HepG2 (cell line): Measurements from ENCODE around the gene PPM1G. TPM values are rescaled to one million over a fixed set of nuclear protein-coding genes. Genes with fewer than 3 reads are reported as not detected.

Source experiments
- CBX5 ChIP-seq: sonication (generic); formaldehyde crosslinking; IDR thresholded peaks from 2 replicates; pipeline ENCODE4 v1.4.0; 2020; ENCODE audit warnings: missing genetic modification reagents, borderline replicate concordance
- ELF1 ChIP-seq: sonication (generic); formaldehyde crosslinking; IDR thresholded peaks from 2 replicates; pipeline ENCODE4 v1.4.0; 2020; ENCODE audit warnings: missing genetic modification reagents
- ISL2 ChIP-seq: sonication (generic); formaldehyde crosslinking; IDR thresholded peaks from 2 replicates; pipeline ENCODE4 v1.5.0; 2020; ENCODE audit warnings: missing genetic modification reagents
- JUN ChIP-seq: sonication (generic); formaldehyde crosslinking; IDR thresholded peaks from 2 replicates; pipeline ENCODE4 v1.4.0; 2020; ENCODE audit warnings: mild to moderate bottlenecking, missing genetic modification reagents
- KAT8 ChIP-seq: IDR thresholded peaks from 2 replicates; pipeline ENCODE4 v1.6.1; 2016; ENCODE audit warnings: missing genetic modification reagents, missing compliant biosample characterization
- NFE2L2 ChIP-seq: fragments of 150-350 bp; IDR thresholded peaks from 2 replicates; pipeline ENCODE4 v1.6.1; 2014; ENCODE audit warnings: low read length
- THYN1 ChIP-seq: sonication (generic); formaldehyde crosslinking; IDR thresholded peaks from 2 replicates; pipeline ENCODE4 v1.8.1; 2023; ENCODE audit warnings: low read depth, mild to moderate bottlenecking, moderate library complexity, missing genetic modification reagents, borderline replicate concordance
- WIZ ChIP-seq: sonication (generic); formaldehyde crosslinking; IDR thresholded peaks from 2 replicates; pipeline ENCODE4 v1.5.1; 2020; ENCODE audit warnings: mild to moderate bottlenecking, missing genetic modification reagents
- ZNF34 ChIP-seq: sonication (generic); formaldehyde crosslinking; IDR thresholded peaks from 2 replicates; pipeline ENCODE4 v1.4.0; 2020; ENCODE audit warnings: mild to moderate bottlenecking, missing genetic modification reagents, borderline replicate concordance
- ZNF782 ChIP-seq: sonication (generic); formaldehyde crosslinking; IDR thresholded peaks from 2 replicates; pipeline ENCODE4 v1.4.0; 2020; ENCODE audit warnings: missing genetic modification reagents, mild to moderate bottlenecking, borderline replicate concordance
- polyA plus RNA-seq, 8 experiments: library from polyadenylated mRNA; depleted of rRNA in 3 of 8; stranded (reverse) in 7 of 8; unstranded in 1 of 8; fragments of >200 nt; fragmentation: Illumina TruSeq in 4 of 8; extraction: Trizol in 4 of 8; gene quantifications; 2 replicates each; pipeline versions ENCODE4 v1.2.1 to v1.2.3, GENCODE V29; 2011 to 2016; ENCODE audit warnings: low read depth in 4 of 8, missing spikeins in 1 of 8, mixed read lengths in 1 of 8; ENCODE audit not compliant: insufficient read depth in 1 of 8
- total RNA-seq, 5 experiments: library from RNA; depleted of rRNA; stranded (reverse); fragments of >200 nt; fragmentation: Illumina TruSeq; extraction: Trizol; gene quantifications; 2 replicates each; pipeline ENCODE4 v1.2.3, GENCODE V29; 2016; ENCODE audit warnings: low read depth in 1 of 5
- TF ChIP-seq, protein P1 (sequence below): sonication (generic); formaldehyde crosslinking; IDR thresholded peaks from 2 replicates; pipeline ENCODE4 v1.4.0; 2020; ENCODE audit warnings: missing genetic modification reagents
- TF ChIP-seq, protein P2 (sequence below): IDR thresholded peaks from 2 replicates; pipeline ENCODE4 v1.6.1; 2016; ENCODE audit warnings: low read depth, missing genetic modification reagents, missing compliant biosample characterization
- TF ChIP-seq, protein P3 (sequence below): sonication (generic); formaldehyde crosslinking; IDR thresholded peaks from 2 replicates; pipeline ENCODE4 v1.5.0; 2020; ENCODE audit warnings: mild to moderate bottlenecking, missing genetic modification reagents
- TF ChIP-seq, protein P4 (sequence below): sonication (generic); formaldehyde crosslinking; IDR thresholded peaks from 2 replicates; pipeline ENCODE4 v1.4.0; 2020; ENCODE audit warnings: missing genetic modification reagents

PPM1G gene
- total and polyA plus RNA-seq, 2 of the 13 experiments (the other 11 are each of a cell fraction or from before 2014, with no cell fraction given), result 58.2 to 213 TPM

DNA sequence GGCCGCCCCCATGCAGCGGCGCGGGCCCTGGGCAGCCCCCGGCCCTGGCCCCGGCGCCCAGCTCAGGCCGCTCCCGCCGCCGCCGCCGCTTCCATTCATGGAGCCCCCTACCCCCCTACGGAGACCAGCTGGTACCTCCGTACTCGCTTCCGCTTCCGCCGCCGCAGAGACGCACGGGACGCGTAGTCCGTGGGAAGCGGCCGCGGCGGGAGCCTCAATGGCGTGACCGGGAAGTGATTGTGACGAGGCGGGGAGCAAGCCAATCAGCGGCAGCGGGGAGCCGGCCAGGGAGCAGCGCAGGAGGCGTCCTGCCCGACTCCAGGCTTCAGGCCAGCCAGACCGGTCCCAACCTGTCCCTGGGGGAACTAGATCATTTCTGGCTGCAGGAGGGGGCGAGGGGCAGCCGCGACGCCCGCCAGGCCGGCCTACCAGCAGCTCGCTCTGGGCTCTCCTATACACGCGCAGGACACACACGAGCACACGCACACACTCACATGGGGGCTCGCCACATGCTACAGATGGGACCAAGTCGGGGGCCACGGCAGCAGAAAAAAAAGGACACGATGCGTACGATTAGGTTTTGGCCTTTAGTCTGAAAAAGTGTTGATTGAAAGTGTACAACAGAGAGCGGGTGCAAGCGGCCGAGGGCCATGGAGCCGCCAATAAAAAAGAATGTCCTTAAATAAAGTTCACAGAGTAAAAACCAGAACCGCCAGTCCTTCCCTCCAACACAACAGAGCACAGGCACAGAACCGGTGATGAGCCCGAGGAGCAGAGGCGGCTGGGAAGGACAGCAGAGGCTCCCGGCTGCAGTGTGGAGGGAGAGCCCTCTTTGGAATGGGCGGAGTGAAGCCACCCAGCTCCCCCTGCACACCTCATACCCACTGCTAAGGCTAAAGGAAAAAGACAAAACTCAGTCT is 28.5 kb downstream of the PPM1G start, which contains the start of gene ZNF513 (continued):
- TF ChIP-seq, protein P1, sequence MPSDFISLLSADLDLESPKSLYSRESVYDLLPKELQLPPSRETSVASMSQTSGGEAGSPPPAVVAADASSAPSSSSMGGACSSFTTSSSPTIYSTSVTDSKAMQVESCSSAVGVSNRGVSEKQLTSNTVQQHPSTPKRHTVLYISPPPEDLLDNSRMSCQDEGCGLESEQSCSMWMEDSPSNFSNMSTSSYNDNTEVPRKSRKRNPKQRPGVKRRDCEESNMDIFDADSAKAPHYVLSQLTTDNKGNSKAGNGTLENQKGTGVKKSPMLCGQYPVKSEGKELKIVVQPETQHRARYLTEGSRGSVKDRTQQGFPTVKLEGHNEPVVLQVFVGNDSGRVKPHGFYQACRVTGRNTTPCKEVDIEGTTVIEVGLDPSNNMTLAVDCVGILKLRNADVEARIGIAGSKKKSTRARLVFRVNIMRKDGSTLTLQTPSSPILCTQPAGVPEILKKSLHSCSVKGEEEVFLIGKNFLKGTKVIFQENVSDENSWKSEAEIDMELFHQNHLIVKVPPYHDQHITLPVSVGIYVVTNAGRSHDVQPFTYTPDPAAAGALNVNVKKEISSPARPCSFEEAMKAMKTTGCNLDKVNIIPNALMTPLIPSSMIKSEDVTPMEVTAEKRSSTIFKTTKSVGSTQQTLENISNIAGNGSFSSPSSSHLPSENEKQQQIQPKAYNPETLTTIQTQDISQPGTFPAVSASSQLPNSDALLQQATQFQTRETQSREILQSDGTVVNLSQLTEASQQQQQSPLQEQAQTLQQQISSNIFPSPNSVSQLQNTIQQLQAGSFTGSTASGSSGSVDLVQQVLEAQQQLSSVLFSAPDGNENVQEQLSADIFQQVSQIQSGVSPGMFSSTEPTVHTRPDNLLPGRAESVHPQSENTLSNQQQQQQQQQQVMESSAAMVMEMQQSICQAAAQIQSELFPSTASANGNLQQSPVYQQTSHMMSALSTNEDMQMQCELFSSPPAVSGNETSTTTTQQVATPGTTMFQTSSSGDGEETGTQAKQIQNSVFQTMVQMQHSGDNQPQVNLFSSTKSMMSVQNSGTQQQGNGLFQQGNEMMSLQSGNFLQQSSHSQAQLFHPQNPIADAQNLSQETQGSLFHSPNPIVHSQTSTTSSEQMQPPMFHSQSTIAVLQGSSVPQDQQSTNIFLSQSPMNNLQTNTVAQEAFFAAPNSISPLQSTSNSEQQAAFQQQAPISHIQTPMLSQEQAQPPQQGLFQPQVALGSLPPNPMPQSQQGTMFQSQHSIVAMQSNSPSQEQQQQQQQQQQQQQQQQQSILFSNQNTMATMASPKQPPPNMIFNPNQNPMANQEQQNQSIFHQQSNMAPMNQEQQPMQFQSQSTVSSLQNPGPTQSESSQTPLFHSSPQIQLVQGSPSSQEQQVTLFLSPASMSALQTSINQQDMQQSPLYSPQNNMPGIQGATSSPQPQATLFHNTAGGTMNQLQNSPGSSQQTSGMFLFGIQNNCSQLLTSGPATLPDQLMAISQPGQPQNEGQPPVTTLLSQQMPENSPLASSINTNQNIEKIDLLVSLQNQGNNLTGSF (CRISPR knock-in tag), result no peak
- no peak for TF ChIP-seq THYN1 (CRISPR knock-in tag)
- TF ChIP-seq, protein P2, sequence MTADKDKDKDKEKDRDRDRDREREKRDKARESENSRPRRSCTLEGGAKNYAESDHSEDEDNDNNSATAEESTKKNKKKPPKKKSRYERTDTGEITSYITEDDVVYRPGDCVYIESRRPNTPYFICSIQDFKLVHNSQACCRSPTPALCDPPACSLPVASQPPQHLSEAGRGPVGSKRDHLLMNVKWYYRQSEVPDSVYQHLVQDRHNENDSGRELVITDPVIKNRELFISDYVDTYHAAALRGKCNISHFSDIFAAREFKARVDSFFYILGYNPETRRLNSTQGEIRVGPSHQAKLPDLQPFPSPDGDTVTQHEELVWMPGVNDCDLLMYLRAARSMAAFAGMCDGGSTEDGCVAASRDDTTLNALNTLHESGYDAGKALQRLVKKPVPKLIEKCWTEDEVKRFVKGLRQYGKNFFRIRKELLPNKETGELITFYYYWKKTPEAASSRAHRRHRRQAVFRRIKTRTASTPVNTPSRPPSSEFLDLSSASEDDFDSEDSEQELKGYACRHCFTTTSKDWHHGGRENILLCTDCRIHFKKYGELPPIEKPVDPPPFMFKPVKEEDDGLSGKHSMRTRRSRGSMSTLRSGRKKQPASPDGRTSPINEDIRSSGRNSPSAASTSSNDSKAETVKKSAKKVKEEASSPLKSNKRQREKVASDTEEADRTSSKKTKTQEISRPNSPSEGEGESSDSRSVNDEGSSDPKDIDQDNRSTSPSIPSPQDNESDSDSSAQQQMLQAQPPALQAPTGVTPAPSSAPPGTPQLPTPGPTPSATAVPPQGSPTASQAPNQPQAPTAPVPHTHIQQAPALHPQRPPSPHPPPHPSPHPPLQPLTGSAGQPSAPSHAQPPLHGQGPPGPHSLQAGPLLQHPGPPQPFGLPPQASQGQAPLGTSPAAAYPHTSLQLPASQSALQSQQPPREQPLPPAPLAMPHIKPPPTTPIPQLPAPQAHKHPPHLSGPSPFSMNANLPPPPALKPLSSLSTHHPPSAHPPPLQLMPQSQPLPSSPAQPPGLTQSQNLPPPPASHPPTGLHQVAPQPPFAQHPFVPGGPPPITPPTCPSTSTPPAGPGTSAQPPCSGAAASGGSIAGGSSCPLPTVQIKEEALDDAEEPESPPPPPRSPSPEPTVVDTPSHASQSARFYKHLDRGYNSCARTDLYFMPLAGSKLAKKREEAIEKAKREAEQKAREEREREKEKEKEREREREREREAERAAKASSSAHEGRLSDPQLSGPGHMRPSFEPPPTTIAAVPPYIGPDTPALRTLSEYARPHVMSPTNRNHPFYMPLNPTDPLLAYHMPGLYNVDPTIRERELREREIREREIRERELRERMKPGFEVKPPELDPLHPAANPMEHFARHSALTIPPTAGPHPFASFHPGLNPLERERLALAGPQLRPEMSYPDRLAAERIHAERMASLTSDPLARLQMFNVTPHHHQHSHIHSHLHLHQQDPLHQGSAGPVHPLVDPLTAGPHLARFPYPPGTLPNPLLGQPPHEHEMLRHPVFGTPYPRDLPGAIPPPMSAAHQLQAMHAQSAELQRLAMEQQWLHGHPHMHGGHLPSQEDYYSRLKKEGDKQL, result no peak
- no peak for TF ChIP-seq ISL2 (CRISPR knock-in tag)
- TF ChIP-seq ELF1 (CRISPR knock-in tag), result peak; percentile 86
- TF ChIP-seq, protein P3, sequence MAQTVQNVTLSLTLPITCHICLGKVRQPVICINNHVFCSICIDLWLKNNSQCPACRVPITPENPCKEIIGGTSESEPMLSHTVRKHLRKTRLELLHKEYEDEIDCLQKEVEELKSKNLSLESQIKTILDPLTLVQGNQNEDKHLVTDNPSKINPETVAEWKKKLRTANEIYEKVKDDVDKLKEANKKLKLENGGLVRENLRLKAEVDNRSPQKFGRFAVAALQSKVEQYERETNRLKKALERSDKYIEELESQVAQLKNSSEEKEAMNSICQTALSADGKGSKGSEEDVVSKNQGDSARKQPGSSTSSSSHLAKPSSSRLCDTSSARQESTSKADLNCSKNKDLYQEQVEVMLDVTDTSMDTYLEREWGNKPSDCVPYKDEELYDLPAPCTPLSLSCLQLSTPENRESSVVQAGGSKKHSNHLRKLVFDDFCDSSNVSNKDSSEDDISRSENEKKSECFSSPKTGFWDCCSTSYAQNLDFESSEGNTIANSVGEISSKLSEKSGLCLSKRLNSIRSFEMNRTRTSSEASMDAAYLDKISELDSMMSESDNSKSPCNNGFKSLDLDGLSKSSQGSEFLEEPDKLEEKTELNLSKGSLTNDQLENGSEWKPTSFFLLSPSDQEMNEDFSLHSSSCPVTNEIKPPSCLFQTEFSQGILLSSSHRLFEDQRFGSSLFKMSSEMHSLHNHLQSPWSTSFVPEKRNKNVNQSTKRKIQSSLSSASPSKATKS (CRISPR knock-in tag), result no peak
- TF ChIP-seq ZNF782 (CRISPR knock-in tag), result no peak
- TF ChIP-seq NFE2L2, result no peak
- TF ChIP-seq WIZ (CRISPR knock-in tag), result no peak
- peak; percentile 47; the same call in 1 of the 2 replicates for TF ChIP-seq KAT8 (CRISPR knock-in tag)
- TF ChIP-seq ZNF34 (CRISPR knock-in tag), result 0 out of 2 replicates have a peak, but pooled peaks have one; percentile 19
- TF ChIP-seq CBX5 (CRISPR knock-in tag), result 0 out of 2 replicates have a peak, but pooled peaks have one; percentile 20
- TF ChIP-seq JUN (CRISPR knock-in tag), result no peak
- TF ChIP-seq, protein P4, sequence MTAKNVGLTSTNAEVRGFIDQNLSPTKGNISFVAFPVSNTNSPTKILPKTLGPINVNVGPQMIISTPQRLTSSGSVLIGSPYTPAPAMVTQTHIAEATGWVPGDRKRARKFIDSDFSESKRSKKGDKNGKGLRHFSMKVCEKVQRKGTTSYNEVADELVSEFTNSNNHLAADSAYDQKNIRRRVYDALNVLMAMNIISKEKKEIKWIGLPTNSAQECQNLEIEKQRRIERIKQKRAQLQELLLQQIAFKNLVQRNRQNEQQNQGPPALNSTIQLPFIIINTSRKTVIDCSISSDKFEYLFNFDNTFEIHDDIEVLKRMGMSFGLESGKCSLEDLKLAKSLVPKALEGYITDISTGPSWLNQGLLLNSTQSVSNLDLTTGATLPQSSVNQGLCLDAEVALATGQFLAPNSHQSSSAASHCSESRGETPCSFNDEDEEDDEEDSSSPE (CRISPR knock-in tag), result peak; percentile 46; the same call in 1 of the 2 replicates
